Erythroblast (primary cell): ENCODE measurements around the gene ARID3B.

Experiments
- GATA1 ChIP-seq: IDR thresholded peaks from 2 replicates; pipeline ENCODE4 v1.6.1; 2011; ENCODE audit warnings: low read depth, mild to moderate bottlenecking, control low read depth, low read length, moderate library complexity
- POLR2A ChIP-seq: IDR thresholded peaks from 2 replicates; pipeline ENCODE4 v1.6.1; 2011; ENCODE audit warnings: mild to moderate bottlenecking, low read length

DNA sequence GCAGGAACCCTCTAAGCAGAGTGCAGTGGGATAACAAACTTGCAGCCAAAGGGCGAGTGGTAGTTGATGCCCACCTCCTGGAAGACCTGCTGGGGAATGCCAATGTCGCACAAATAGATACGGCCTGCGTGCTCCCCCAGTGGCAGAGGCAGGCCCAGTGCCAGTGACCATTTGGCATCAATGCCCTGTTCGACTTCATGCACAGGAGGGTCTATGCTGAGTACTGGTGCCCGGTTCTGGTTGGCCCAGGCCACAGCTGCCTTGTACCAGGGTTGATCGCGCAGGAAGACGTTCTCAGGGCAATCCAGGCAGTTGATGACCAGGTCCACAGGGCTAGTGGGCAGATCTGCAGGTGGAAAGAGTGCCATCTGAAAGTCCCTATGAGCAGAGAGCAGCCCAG, 91.6 kb downstream of the ARID3B start:
- TF ChIP-seq POLR2A (no peak), GATA1 (no peak)
